ENCODE data around the gene SYNE2.

GRCh38 chr14:63939006-63939270, 86.1 kb downstream of the SYNE2 start:
- TF ChIP-seq, protein P1, sequence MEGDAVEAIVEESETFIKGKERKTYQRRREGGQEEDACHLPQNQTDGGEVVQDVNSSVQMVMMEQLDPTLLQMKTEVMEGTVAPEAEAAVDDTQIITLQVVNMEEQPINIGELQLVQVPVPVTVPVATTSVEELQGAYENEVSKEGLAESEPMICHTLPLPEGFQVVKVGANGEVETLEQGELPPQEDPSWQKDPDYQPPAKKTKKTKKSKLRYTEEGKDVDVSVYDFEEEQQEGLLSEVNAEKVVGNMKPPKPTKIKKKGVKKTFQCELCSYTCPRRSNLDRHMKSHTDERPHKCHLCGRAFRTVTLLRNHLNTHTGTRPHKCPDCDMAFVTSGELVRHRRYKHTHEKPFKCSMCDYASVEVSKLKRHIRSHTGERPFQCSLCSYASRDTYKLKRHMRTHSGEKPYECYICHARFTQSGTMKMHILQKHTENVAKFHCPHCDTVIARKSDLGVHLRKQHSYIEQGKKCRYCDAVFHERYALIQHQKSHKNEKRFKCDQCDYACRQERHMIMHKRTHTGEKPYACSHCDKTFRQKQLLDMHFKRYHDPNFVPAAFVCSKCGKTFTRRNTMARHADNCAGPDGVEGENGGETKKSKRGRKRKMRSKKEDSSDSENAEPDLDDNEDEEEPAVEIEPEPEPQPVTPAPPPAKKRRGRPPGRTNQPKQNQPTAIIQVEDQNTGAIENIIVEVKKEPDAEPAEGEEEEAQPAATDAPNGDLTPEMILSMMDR (IDR thresholded peaks at IDR 0.05) = no peak
- no peak for TF ChIP-seq EZH2 (IDR thresholded peaks at IDR 0.05)

Data from neural progenitor cell (in vitro differentiated cells).